Upper lobe of right lung (tissue), 1 donor: ENCODE results near the gene KIF18B. TPM values are rescaled to one million over a fixed set of nuclear protein-coding genes. Genes with fewer than 3 reads are reported as not detected.
A peak's percentile ranks its signal among the peaks of the same experiment; 100 is the strongest.

Experiments used
- ATAC-seq: fragments of 200-7000 bp; cut with Tn5 transposase; one replicate; pipeline ENCODE4 v1.9.1; 2020; ENCODE audit warnings: mild to moderate bottlenecking, moderate library complexity
- DNase-seq: peaks from one replicate; pipeline ENCODE4 v3.0.0-alpha.2; 2020
- H3K27ac ChIP-seq: fragments of 200-600 bp; one replicate; pipeline ENCODE4 v1.8.0; 2022
- H3K27me3 ChIP-seq: fragments of 200-600 bp; one replicate; pipeline ENCODE4 v1.8.0; 2022; ENCODE audit warnings: mild to moderate bottlenecking
- H3K36me3 ChIP-seq: fragments of 200-600 bp; one replicate; pipeline ENCODE4 v1.8.0; 2022
- H3K4me1 ChIP-seq: fragments of 200-600 bp; one replicate; pipeline ENCODE4 v1.8.0; 2022
- H3K4me3 ChIP-seq: fragments of 200-600 bp; one replicate; pipeline ENCODE4 v1.8.0; 2022; ENCODE audit warnings: mild to moderate bottlenecking
- H3K9me3 ChIP-seq: fragments of 200-600 bp; one replicate; pipeline ENCODE4 v1.8.0; 2022
- intact Hi-C: fragments of 100-400 bp; cut with DNase I; formaldehyde crosslinking; loops from one replicate; pipeline ENCODE4 v1.11.0; 2022
- total RNA-seq: library from RNA; stranded (reverse); fragmentation: NEBNext Ultra II Directional; extraction: Animal tissue kit (Norgen Biotek cat#: 25700); gene quantifications from one replicate; pipeline ENCODE4 v1.2.1, GENCODE V29; 2021
- TF ChIP-seq, protein P1 (sequence below): fragments of 200-600 bp; IDR thresholded peaks from one replicate; pipeline ENCODE4 v1.8.0; 2022; ENCODE audit warnings: antibody characterized with exemption
- donor health status: DM: no; HTN: yes; CAD: no; lungs with severe emphysema.

Gene KIF18B
- total RNA-seq, 1 donor from 2014 or later = 0.32 TPM

DNA sequence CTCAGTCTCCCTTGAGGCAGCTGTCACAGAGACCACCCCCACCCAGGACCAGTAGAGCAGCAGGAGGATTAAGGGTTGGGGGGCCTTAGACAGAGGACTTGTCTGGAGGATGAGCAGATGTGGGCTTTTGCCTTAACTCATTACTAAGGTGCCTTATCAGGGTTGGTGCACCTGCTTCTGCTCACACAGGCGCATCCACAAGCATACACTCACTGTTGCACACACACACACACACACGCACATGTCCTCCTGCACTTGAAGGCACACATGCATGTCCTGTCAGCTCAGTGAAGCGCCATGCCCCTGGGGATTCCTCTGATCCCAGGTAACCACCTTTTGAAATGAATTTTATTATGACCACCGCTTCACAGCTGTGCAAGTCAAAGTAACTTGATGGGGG lies 33.4 kb downstream of the KIF18B start:
- intact Hi-C loops = loop anchor here (10.0 kb wide), 1 partner anchor 201 kb away; no protein-coding TSS in a partner anchor
- no peak overlapping the region for H3K4me3 ChIP-seq
- DNase-seq = no peak

GRCh38 chr17:44913676-44914075 lies 33.9 kb downstream of the KIF18B start:
- Histone ChIP-seq H3K4me3 (no peak overlapping the region), H3K4me1 (peaks cover 6% of the 10 kb centered on the region), H3K36me3 (no peaks in the 10 kb centered on the region), H3K27me3 (peaks cover 16% of the 10 kb centered on the region), H3K27ac (no peak overlapping the region), H3K9me3 (no peaks in the 10 kb centered on the region)
- TF ChIP-seq, protein P1, sequence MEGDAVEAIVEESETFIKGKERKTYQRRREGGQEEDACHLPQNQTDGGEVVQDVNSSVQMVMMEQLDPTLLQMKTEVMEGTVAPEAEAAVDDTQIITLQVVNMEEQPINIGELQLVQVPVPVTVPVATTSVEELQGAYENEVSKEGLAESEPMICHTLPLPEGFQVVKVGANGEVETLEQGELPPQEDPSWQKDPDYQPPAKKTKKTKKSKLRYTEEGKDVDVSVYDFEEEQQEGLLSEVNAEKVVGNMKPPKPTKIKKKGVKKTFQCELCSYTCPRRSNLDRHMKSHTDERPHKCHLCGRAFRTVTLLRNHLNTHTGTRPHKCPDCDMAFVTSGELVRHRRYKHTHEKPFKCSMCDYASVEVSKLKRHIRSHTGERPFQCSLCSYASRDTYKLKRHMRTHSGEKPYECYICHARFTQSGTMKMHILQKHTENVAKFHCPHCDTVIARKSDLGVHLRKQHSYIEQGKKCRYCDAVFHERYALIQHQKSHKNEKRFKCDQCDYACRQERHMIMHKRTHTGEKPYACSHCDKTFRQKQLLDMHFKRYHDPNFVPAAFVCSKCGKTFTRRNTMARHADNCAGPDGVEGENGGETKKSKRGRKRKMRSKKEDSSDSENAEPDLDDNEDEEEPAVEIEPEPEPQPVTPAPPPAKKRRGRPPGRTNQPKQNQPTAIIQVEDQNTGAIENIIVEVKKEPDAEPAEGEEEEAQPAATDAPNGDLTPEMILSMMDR = no peak
- ATAC-seq (no peak), DNase-seq (peak; percentile 50)
- intact Hi-C loops = loop anchor here (10.0 kb wide), 1 partner anchor 201 kb away; no protein-coding TSS in a partner anchor

More for the DNA sequence above, 33.4 kb downstream of the KIF18B start:
- TF ChIP-seq, protein P1 = no peak
- peaks cover 6% of the 10 kb centered on the region for H3K4me1 ChIP-seq
- H3K27ac ChIP-seq = no peak overlapping the region
- peaks cover 16% of the 10 kb centered on the region for H3K27me3 ChIP-seq
- no peaks in the 10 kb centered on the region for H3K36me3 ChIP-seq
- no peak for ATAC-seq
- H3K9me3 ChIP-seq = no peaks in the 10 kb centered on the region

DNA sequence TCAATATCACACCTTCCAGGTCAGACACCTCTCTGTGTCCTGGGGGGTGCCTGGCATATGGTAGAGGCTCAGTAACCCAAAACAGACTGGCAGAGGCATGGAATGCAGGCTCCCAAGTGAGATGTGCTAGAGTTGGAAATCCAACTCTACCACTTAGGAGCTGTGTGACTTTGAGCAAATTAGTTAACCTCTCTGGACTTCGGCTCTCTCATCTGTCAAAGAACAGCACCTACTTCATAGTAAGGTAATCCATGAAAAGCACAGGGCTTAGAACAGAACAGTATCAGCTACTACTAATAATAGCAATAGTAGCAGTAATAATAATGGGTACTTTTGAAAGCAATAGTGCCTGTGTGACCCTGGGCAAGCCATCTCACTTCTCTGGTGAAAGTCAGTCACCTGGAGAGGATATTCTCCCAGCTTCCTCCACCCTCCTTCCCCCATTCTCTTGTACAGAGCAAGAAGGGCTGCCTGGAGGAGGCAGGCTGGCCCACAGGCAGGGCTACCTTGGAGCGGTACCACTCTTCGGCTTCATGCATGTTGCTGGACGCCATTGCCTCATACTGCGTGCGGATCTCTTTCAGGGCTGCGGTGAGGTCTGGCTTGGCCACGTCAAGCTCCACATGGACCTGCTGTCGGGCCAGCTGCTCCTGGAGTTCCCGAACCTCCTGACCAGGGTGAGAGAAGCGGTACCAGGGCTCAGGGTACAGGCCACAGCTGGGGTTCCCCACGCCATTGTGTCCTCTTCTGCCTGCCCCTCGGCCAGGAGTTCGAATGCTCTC lies 34.6 kb downstream of the KIF18B start:
- DNase-seq (peak; percentile 40), ATAC-seq (no peak)
- Histone ChIP-seq H3K27me3 (peaks cover 16% of the 10 kb centered on the region), H3K4me3 (no peak overlapping the region), H3K27ac (no peak overlapping the region), H3K36me3 (no peaks in the 10 kb centered on the region), H3K4me1 (peaks cover 6% of the 10 kb centered on the region), H3K9me3 (no peaks in the 10 kb centered on the region)
- intact Hi-C loops = loop anchor here (10.0 kb wide), 1 partner anchor 202 kb away; no protein-coding TSS in a partner anchor
- TF ChIP-seq, protein P1 = no peak

DNA sequence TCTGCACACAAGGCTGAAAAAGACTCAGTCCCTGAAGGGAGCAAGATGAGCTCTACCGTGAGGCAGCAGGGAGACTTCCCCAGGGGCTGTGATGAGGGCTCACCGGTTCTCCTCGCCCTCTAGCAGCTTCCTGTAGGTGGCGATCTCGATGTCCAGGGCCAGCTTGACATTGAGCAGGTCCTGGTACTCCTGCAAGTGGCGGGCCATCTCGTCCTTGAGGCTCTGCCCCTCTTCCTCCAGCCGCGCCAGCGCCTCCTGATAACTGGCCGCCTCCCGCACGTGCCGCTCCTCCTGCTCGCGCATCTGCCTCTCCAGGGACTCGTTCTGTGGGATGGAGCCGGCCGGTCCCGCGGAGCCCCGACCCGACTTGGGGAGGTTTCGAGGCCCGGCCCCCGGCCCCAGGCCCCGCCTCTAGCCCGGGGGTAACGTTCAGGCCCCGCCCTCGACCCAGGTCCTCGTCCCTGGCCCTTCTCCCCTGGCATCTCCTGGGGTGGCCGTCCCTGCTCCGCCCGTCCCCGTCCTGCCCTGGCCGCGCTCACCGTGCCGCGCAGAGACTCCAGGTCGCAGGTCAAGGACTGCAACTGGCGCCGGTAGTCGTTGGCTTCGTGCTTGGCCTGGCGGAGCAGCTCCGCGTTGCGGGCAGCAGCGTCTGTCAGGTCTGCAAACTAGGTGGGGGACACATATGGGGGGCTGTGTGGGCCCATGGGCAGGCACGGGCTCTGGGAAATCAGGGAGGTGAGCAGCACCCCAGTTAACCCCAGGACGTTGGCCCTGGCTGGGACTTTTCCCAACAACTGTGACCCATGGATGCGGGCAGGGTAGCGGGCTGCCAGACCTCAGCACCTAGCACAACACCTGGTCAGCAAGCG lies 36.2 kb downstream of the KIF18B start:
- DNase-seq (peak; percentile 79), ATAC-seq (peak; percentile 78)
- Histone ChIP-seq H3K27ac (no peak overlapping the region), H3K9me3 (no peaks in the 10 kb centered on the region), H3K4me3 (peak overlapping the region; percentile 36), H3K36me3 (no peaks in the 10 kb centered on the region), H3K27me3 (peaks cover 16% of the 10 kb centered on the region), H3K4me1 (peaks cover 6% of the 10 kb centered on the region)
- TF ChIP-seq, protein P1 = peak; percentile 55
- intact Hi-C loops = loop anchor here (10.0 kb wide), 1 partner anchor 203 kb away; no protein-coding TSS in a partner anchor

GRCh38 chr17:44910231-44911106 lies 37.1 kb downstream of the KIF18B start:
- Histone ChIP-seq H3K4me3 (no peak overlapping the region), H3K9me3 (no peaks in the 10 kb centered on the region), H3K27me3 (peaks cover 16% of the 10 kb centered on the region), H3K27ac (no peak overlapping the region), H3K4me1 (peaks cover 6% of the 10 kb centered on the region), H3K36me3 (no peaks in the 10 kb centered on the region)
- intact Hi-C loops = loop anchor here (10.0 kb wide), 1 partner anchor 204 kb away; no protein-coding TSS in a partner anchor
- no peak for ATAC-seq
- TF ChIP-seq, protein P1 = no peak
- DNase-seq = no peak
